Dermis blood vessel endothelial cell (primary cell): ENCODE data around the gene HDAC1. TPM values are rescaled to one million over a fixed set of nuclear protein-coding genes. Genes with fewer than 3 reads are reported as not detected.
A peak's percentile ranks its signal among the peaks of the same experiment; 100 is the strongest.
"Not testable (repeated sequence)": the region's sequence is repeated elsewhere in the genome, so short reads cannot be mapped to it uniquely, and the experiment has no call there.

Source experiments
- DNase-seq: peaks from one replicate; pipeline ENCODE4 v3.0.0; 2010
- total RNA-seq: library from RNA; depleted of rRNA; stranded (reverse); fragments of >200 nt; gene quantifications from 2 replicates; pipeline ENCODE4 v1.2.3, GENCODE V29; 2014

Gene HDAC1
- total RNA-seq, 1 donor from 2014 or later: 202 TPM

DNA sequence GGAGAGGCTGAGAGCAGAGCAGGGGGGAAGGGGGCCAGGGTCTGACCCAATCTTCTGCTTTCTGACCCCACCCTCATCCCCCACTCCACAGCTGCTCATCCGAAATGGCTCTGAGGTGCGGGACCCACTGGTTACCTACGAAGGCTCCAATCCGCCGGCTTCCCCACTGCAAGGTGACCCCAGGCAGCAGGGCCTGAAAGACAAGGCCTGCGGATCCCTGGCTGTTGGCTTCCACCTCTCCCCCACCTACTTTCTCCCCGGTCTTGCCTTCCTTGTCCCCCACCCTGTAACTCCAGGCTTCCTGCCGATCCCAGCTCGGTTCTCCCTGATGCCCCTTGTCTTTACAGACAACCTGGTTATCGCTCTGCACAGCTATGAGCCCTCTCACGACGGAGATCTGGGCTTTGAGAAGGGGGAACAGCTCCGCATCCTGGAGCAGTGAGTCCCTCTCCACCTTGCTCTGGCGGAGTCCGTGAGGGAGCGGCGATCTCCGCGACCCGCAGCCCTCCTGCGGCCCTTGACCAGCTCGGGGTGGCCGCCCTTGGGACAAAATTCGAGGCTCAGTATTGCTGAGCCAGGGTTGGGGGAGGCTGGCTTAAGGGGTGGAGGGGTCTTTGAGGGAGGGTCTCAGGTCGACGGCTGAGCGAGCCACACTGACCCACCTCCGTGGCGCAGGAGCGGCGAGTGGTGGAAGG, 17.1 kb upstream of the HDAC1 start:
- no peak for DNase-seq

DNA sequence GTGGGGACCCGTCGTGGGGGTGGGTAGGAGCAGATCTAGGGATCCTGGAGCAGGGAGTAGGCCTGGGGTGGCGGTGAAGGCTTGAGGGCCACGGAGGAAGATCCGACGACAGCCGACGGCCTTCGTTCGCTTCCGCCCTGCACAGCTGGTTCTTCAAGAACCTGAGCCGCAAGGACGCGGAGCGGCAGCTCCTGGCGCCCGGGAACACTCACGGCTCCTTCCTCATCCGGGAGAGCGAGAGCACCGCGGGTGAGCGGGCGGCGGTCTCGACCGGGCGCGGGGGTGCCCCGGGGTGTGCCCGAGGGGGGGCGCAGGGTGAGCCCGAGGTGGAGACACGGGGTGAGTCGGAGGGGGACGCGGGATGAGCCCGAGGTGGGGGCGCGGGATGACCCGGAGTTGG, 16.5 kb upstream of the HDAC1 start:
- DNase-seq: no peak

DNA sequence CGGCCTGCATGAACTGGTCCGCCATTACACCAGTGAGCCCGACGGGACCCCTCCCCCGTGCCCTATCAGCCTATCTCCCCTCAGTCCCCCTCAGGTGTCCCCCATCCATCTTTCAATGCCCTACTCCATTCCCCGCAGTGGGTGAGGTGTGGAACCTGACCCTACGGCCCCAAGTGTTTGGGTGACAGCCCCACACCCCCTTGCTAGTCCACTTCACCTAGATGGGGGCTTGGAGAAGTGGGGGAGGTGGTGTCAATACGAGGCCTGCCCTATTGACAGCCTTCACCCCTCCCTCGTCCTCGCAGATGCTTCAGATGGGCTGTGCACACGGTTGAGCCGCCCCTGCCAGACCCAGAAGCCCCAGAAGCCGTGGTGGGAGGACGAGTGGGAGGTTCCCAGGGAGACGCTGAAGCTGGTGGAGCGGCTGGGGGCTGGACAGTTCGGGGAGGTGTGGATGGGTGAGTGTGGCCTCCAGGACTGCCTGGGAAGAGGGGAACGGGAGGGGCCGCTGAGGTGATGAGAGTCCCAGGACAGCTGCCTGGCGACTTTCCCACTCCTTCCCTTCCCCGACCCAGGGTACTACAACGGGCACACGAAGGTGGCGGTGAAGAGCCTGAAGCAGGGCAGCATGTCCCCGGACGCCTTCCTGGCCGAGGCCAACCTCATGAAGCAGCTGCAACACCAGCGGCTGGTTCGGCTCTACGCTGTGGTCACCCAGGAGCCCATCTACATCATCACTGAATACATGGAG, 15.7 kb upstream of the HDAC1 start:
- no peak for DNase-seq

DNA sequence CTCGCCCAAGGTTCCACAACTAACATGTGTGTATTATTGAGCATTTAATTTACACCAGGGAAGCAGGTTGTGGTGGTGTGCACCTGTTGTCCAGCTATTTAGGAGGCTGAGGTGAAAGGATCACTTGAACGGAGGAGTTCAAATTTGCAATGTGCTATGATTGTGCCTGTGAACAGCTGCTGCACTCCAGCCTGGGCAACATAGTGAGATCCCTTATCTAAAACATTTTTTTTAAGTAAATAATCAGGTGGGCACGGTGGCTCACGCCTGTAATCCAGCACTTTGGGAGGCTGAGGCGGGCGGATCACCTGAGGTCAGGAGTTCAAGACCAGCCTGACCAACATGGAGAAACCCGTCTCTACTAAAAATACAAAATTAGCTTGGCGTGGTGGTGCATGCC, 7.1 kb upstream of the HDAC1 start:
- DNase-seq: not testable (repeated sequence)

DNA sequence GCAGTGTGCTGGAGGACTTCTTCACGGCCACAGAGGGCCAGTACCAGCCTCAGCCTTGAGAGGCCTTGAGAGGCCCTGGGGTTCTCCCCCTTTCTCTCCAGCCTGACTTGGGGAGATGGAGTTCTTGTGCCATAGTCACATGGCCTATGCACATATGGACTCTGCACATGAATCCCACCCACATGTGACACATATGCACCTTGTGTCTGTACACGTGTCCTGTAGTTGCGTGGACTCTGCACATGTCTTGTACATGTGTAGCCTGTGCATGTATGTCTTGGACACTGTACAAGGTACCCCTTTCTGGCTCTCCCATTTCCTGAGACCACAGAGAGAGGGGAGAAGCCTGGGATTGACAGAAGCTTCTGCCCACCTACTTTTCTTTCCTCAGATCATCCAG, 6.2 kb upstream of the HDAC1 start:
- no peak for DNase-seq

DNA sequence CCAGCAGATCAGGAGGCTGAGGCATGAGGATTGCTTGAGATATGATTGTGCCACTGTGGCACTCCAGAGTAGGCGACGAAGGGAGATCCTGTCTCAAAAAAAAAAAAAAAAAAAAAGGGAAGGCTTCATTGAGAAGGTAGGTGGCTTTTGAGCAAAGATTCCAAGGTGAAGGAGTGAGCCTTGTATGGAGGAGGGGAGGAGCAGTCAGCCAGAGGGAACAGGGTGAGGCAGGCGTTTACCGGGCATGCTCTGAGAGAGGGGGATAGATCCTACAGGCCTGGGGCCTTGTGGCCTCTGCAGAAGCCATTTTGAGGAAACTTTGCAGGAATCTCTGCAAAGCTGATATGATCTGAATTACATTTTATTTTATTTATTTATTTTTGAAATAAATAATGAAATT, 5.1 kb upstream of the HDAC1 start:
- no peak for DNase-seq

DNA sequence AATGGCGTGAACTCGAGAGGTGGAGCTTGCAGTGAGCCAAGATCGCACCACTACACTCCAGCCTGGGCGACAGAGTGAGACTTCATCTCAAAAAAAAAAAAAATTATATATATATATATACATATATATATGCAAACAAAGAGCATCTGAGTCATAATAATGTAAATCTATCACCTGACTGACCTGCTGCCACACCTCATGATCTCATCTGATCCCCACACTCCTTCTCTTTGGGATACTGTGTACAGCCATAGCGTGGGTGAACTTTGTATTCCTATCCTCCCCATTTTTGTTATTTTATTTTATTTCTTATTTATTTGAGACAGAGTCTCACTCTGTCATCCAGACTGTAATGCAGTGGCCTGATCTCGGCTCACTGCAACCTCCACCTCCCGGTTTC, 2.6 kb upstream of the HDAC1 start:
- DNase-seq: no peak

DNA sequence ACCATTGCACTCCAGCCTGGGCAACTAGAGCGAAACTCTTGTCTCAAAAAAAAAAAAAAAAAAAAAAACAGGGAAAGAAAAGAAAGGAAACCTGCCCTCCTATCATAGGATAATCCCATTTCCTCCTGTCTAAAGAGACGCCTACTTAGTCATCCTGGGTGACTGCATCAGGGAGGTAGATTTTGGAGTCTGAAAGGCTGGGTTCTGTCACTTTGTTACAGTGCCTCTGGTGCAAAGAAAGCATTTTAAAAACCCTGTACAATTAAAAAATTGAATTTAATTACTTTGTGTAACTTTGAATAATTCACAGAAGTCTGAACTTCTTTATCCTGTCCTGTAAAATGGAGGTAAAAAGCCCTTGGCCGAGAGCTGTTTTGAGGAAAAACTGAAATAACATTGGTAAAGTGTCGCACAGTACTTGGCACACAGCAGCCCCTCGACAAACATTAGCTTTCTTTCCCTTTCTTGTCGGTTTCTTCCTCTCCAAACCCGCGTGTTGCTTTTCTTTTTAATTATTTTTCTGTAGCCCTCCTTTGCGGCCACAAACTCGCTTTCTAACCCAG, 657 bp upstream of the HDAC1 start:
- DNase-seq: peak; percentile 32

DNA sequence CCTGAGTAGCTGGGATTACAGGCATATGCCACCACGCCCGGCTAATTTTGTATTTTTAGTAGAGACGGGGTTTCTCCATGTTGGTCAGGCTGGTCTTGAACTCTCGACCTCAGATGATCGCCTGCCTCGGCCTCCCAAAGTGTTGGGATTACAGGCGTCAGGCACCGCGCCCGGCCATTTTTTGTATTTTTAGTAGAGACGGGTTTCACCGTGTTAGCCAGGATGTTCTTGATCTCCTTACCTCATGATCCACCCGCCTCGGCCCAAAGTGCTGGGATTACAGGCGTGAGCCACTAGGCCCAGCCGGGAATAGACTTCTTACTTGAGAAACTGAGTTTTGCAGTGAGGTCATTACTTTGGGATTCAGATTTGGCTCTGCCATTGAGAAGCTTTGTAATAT, 6.3 kb downstream of the HDAC1 start:
- not testable (repeated sequence) for DNase-seq

DNA sequence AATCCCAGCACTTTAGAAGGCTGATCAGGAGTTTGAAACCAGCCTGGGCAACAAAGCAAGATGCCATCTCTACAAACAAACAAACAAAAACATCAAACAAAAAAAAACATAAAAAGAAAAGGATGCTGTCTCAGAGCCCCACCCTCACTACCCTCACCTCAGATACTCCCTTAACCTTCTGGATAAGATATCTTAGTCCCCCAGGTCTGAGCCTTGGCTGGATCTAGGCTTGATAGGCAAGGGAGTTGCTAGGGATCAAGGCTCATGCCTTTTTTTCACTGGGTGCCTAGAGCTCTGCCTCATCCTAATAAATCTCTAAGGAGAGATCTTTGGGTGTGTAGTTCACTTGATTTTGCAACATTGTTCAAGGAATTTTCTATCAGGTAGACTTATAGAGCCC, 7.4 kb downstream of the HDAC1 start:
- no peak for DNase-seq

DNA sequence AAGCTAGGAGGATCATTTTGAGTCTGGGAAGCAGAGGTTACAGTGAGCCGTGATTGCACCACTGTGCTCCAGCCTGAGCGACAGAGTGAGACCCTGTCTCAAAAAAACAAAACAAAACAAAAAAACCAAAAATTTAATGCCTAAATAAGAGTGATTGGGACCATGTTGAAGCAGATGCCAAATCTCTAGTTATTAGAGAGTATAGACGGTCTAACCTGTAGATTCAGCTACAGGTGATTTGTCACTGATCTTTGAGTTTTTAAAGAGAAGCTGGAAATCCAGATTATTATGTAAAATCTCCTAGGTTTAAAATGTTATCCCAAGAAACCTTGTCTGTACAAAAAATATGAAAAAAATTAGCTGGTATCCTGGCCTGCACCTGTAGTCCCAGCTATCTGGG, 11.5 kb downstream of the HDAC1 start:
- DNase-seq: no peak

DNA sequence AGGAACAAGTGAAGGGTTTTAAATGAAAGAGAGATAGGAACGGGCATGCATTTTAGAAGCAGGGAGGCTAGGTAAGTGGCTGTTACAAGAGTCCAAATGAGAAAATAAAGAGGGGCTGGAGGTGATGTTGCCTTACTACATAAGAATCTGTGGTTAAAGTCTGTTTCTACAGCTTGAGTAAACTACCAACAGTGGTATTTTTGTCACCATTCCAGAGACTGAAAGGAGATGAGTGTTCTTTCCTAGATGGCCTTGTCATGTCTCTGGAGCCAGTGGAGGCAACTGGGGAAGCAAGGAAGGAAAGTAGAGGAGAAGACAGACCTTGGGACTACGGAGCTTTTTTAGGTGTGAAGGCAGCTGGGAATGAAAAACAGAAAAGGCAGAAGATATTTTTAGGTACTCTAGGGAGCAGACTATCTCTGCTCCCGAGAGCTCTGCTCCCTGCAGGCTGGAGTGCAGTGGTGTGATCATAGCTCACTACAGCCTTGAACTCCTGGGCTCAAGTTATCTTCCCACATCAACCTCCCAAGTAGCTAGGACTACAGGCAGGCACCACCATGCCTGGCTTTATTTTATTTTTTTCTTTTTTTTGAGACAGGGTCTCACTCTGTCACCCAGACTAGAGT, 12.2 kb downstream of the HDAC1 start:
- no peak for DNase-seq

DNA sequence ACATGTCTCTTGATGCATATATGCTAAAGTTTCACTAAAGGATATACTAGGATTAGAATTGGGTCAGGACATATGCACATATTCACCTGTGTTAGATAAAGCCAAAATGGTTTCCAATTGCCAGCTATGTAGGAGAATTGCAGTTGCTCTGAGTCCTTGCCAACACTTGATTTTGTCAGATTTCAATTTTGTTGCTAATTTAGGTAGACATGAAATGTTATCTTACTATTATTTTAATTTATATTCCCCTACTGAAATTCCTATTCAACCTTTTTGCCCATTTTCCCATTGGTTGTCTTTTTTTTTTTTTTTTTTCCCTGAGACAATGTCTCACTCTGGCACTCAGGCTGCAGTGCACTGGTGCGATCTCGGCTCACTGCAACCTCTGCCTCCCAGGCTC, 13.4 kb downstream of the HDAC1 start:
- no peak for DNase-seq

DNA sequence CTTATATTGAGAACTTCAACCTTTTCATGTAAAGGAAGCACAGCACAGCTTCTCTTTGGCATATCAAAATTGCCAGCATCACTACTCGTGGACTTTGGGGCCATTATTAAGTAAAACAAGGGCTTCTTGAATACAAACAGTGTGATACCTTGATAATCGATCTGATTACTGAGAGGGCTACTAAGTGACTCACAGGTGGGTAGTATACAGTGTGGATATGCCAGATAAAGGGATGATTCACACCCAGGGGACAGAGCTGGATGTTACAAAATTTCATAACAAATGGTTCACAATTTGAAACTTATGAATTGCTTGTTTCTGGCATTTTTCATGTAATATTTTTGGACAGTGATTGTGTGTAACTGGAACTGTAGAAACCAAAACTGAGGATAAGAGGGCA, 15.4 kb downstream of the HDAC1 start:
- DNase-seq: no peak

DNA sequence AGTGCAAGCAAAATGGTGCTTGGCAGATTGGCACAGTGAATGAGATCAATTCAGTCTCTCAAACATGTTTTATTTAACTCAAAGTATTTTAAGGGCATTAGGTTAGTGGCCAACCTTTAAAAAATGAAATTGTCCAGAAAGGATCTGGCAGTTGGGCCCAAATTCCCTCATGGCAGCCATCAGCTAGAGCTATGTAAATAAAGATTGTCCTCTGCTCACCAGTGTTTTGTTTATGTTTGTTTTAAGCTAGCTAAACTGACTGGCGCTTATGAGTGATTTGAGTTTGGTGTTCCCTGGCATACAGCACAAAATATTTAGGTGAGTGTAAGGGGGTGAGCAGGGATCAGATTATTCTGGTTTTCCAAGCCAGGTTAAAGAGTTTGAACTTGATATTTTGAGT, 18.1 kb downstream of the HDAC1 start:
- DNase-seq: no peak

DNA sequence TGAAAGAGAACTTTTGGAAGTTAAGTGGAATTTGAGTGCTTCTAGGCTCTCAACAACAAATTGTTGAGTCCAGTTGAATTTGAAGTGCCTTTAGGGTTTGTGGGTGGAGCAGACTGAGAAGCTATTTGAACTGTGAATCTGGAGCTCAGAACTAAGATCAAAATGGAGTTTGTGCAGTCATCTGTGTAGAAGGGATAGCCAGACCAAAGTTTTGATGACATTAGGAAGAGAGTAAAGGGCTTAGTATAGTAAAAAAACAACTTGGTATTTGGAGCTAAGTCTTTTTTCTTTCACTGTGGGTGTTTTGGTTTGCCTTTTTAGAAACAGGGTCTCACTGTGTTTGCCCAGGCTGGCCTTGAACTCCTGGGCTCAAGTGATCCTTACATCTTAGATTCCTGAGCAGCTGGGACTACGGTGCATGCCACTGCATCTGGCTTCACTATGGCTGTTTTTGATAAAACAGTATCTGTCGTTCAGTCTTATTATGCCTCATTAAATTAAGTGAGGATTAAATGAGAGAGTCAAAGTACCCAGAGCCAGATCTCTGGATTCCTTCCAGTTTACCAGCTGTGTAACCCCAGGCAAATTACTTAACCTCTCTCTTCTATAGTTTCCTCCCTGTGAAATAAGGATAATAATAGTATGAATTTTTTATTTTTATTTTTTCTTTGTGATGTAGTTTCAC, 20.0 kb downstream of the HDAC1 start:
- DNase-seq: no peak

DNA sequence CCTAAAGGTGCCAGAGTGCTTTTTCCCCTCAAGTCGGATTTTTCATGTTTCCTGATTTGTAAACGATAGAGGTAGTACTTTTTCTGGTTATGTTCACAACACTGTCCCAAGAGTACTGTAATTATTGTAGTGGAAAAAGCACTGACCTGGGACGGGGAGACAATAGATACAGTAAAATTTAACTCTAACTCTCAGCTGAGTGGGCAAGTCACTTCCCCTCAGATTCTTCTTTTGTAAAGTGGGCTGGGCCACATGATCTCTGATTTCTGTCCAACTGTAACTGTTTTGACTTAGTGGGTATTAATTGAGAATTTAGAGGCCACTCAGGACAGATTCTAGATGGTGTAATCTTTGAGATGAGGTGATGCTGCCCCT, 25.0 kb downstream of the HDAC1 start:
- DNase-seq: no peak

DNA sequence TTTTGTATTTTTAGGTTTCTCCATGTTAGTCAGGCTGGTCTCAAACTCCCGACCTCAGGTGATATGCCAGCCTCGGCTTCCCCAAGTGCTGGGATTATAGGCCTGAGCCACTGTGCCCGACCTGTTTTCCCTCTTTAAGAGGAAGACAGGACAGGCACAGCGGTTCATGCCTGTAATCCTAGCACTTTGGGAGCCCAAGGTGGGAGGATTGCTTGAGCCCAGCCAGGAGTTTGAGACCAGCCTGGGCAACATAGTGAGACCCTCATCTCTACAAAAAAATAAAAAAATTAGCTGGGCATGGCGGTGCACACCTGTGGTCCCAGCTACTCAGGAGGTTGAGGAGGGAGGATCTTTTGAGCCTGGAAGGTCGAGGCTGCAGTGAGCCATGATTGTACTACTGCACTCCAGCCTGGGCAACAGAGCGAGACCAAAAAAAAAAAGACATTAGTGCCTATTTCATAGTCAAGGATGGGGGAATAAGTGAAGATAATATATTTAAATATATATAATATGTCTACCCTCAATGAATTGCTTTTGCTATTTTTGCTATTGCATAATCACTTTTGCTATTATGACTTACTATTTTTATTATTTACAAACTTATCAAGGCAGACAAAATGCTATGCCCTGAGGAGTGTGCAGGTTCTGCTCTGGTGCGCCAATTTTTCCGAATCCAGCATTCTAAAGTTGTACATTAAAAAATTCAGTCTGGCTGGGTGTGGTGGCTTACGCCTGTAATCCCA, 26.4 kb downstream of the HDAC1 start:
- no peak for DNase-seq

DNA sequence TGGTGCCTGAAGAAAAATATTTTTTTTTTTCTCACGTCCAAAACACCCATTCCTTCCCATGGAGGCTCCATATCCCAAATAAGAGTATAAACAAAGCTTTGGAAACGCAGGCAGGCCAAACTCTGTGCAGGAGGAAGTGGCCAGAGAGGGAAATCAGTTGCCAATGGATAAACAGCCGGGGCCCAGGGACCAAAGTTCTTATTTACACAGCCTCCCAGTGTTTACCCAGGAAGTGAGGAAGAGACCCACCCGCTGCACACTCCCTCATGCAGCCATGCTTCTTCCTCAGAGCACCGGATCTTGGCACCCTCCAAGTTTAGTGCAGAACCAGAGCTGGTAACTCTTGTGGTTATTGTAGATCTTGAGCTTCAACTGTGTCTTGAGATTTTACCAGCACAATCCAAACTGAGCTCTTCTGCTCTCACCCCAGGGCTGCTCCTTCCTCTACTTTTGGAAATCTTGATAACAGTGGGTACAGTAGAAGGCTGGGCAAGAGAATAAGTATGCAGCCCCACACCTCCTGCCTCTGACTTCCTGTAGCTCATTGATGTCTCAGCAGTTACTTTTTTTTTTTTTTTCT, 29.9 kb downstream of the HDAC1 start:
- DNase-seq: no peak

DNA sequence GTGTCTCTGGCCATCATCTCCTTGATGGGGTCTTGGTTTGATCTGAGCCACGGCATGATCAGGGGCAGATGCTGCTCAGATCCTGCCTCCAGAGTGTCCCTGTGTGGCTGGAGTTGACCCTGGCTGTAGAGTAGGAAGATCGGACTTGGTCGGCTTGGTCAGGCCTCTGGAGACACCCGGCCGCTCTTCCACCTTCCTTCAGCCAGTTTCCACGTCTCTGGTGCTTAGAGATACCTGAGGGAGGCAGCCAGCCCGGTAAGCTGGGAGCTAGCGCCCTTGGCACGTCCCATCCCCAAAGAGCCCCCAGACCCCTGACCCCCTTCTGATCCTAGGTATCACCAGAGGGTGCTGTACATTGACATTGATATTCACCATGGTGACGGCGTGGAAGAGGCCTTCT, 35.3 kb downstream of the HDAC1 start:
- no peak for DNase-seq

DNA sequence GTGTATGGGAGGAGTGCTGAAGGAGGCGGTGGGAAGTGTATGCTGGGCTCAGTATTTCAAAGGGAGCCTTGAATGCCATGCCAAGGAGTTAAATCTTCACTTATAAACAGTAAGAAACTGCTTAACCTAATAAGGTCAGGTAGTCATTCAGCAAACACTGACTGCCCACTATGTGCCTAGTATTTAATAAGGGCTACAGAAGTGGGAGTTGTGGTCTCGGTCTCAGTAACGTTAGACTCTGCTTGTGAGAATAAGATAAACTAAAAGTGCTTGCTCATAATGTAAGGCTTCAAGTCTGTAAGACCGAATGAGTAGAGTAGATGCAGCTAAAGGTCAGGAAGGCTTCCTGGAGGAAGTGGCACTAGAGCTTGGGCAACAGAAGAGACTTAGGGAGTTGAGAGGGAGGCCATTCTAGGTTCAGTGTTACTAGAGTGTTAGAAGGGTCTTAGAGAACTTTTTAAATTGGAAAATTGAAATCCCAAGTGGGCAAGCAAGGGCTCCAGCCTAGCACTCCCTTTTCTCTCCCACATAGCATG, 38.1 kb downstream of the HDAC1 start:
- no peak for DNase-seq
